IPS-20b (cell line): ENCODE measurements around the gene PTGER3.

Experiments
- H3K27ac ChIP-seq: one replicate; pipeline ENCODE4 v1.5.1; 2013; ENCODE audit warnings: low read length
- H3K27me3 ChIP-seq: 2 replicates; pipeline ENCODE4 v1.6.1; 2013; ENCODE audit warnings: mild to moderate bottlenecking, low read length, inconsistent platforms; ENCODE audit not compliant: insufficient read depth
- H3K36me3 ChIP-seq: 2 replicates; pipeline ENCODE4 v1.6.1; 2013; ENCODE audit warnings: low read depth, mild to moderate bottlenecking, inconsistent platforms, low read length, moderate library complexity; ENCODE audit not compliant: insufficient read depth
- H3K4me1 ChIP-seq: 2 replicates; pipeline ENCODE4 v1.6.1; 2013; ENCODE audit warnings: mild to moderate bottlenecking, control low read depth, inconsistent platforms, low read length, moderate library complexity; ENCODE audit not compliant: insufficient read depth
- H3K4me3 ChIP-seq: 2 replicates; pipeline ENCODE4 v1.5.1; 2013; ENCODE audit warnings: mild to moderate bottlenecking, low read length, inconsistent platforms
- H3K9ac ChIP-seq: 2 replicates; pipeline ENCODE4 v1.6.1; 2013; ENCODE audit warnings: low read depth, mild to moderate bottlenecking, inconsistent platforms, low read length, moderate library complexity
- H3K9me3 ChIP-seq: 2 replicates; pipeline ENCODE4 v1.6.1; 2013; ENCODE audit warnings: mild to moderate bottlenecking, low read depth, low read length, inconsistent platforms; ENCODE audit not compliant: insufficient read depth

The PTGER3 gene

GRCh38 chr1:71080739-71081696 lies 33.4 kb upstream of the PTGER3 start, which contains the start of gene ZRANB2:
Gene ZRANB2 (minus strand): TSS chr1:71081035. CDS start chr1:71080995, 40 bp downstream.
- H3K9me3 ChIP-seq = no peaks in the 10 kb centered on the region
- peaks cover 35% of the 10 kb centered on the region for H3K36me3 ChIP-seq
- H3K4me1 ChIP-seq = peaks cover 8% of the 10 kb centered on the region
- peaks cover 41% of the 10 kb centered on the region for H3K27me3 ChIP-seq
- H3K4me3 ChIP-seq = peak within 1 kb of the TSS; percentile 98
- peak within 1 kb of the TSS; percentile 88 for H3K9ac ChIP-seq
- H3K27ac ChIP-seq = peak within 1 kb of the TSS; percentile 44

- Histone ChIP-seq H3K4me1 (peaks cover 8% of the 10 kb centered on the region), H3K27me3 (peaks cover 34% of the 10 kb centered on the region), H3K27ac (peak overlapping the region; percentile 44), H3K36me3 (peaks cover 42% of the 10 kb centered on the region), H3K9me3 (no peaks in the 10 kb centered on the region), H3K4me3 (peak overlapping the region; percentile 98), H3K9ac (peak overlapping the region; percentile 88)
Observed at GRCh38 chr1:71080230-71080738, 32.7 kb upstream of the PTGER3 start.

GRCh38 chr1:71074681-71075080 lies 27.1 kb upstream of the PTGER3 start:
- Histone ChIP-seq H3K27ac (no peak overlapping the region), H3K36me3 (peaks cover 97% of the 10 kb centered on the region)

GRCh38 chr1:71072273-71072672 lies 24.7 kb upstream of the PTGER3 start:
- H3K4me3 ChIP-seq = no peak overlapping the region
- H3K36me3 ChIP-seq = peaks cover 99% of the 10 kb centered on the region
- H3K27ac ChIP-seq = no peak overlapping the region
- no peaks in the 10 kb centered on the region for H3K4me1 ChIP-seq
- no peak overlapping the region for H3K9ac ChIP-seq
- H3K27me3 ChIP-seq = no peaks in the 10 kb centered on the region
- no peaks in the 10 kb centered on the region for H3K9me3 ChIP-seq

More at GRCh38 chr1:71074681-71075080, 27.1 kb upstream of the PTGER3 start:
- Histone ChIP-seq H3K27me3 (no peaks in the 10 kb centered on the region), H3K9ac (no peak overlapping the region), H3K4me3 (no peak overlapping the region), H3K9me3 (no peaks in the 10 kb centered on the region), H3K4me1 (peaks cover 4% of the 10 kb centered on the region)

- peaks cover 99% of the 10 kb centered on the region for H3K36me3 ChIP-seq
- no peaks in the 10 kb centered on the region for H3K4me1 ChIP-seq
- no peaks in the 10 kb centered on the region for H3K9me3 ChIP-seq
- H3K9ac ChIP-seq = no peak overlapping the region
- H3K4me3 ChIP-seq = no peak overlapping the region
- no peaks in the 10 kb centered on the region for H3K27me3 ChIP-seq
- no peak overlapping the region for H3K27ac ChIP-seq
Observed at GRCh38 chr1:71071720-71072119, 24.1 kb upstream of the PTGER3 start.

GRCh38 chr1:71068325-71069240 lies 21.0 kb upstream of the PTGER3 start:
- no peak overlapping the region for H3K27ac ChIP-seq
- no peaks in the 10 kb centered on the region for H3K4me1 ChIP-seq
- H3K4me3 ChIP-seq = no peak overlapping the region
- no peaks in the 10 kb centered on the region for H3K27me3 ChIP-seq
- H3K36me3 ChIP-seq = peaks cover 99% of the 10 kb centered on the region
- H3K9me3 ChIP-seq = no peaks in the 10 kb centered on the region
- no peak overlapping the region for H3K9ac ChIP-seq

- H3K27me3 ChIP-seq = 0 out of 2 replicates have a peak, but pooled peaks cover 1% of the 10 kb centered on the region
- no peaks in the 10 kb centered on the region for H3K9me3 ChIP-seq
- H3K9ac ChIP-seq = no peak overlapping the region
- no peaks in the 10 kb centered on the region for H3K4me1 ChIP-seq
- H3K27ac ChIP-seq = no peak overlapping the region
- H3K4me3 ChIP-seq = no peak overlapping the region
- H3K36me3 ChIP-seq = peaks cover 30% of the 10 kb centered on the region
Observed at GRCh38 chr1:71054791-71055190, 7.2 kb upstream of the PTGER3 start.

GRCh38 chr1:71054281-71054731 lies 6.7 kb upstream of the PTGER3 start:
- Histone ChIP-seq H3K9me3 (no peaks in the 10 kb centered on the region), H3K4me1 (no peaks in the 10 kb centered on the region), H3K27me3 (peaks cover 6% of the 10 kb centered on the region), H3K4me3 (no peak overlapping the region), H3K27ac (no peak overlapping the region), H3K9ac (no peak overlapping the region), H3K36me3 (peaks cover 28% of the 10 kb centered on the region)

- Histone ChIP-seq H3K27me3 (peaks cover 11% of the 10 kb centered on the region), H3K36me3 (peaks cover 22% of the 10 kb centered on the region), H3K4me3 (no peak overlapping the region), H3K9me3 (no peaks in the 10 kb centered on the region), H3K4me1 (no peaks in the 10 kb centered on the region), H3K9ac (no peak overlapping the region), H3K27ac (no peak overlapping the region)
Observed at GRCh38 chr1:71053758-71054157, 6.1 kb upstream of the PTGER3 start.

GRCh38 chr1:71053146-71053545 lies 5.5 kb upstream of the PTGER3 start:
- no peak overlapping the region for H3K27ac ChIP-seq
- H3K4me1 ChIP-seq = no peaks in the 10 kb centered on the region
- H3K4me3 ChIP-seq = no peak overlapping the region
- H3K27me3 ChIP-seq = peaks cover 18% of the 10 kb centered on the region
- peaks cover 16% of the 10 kb centered on the region for H3K36me3 ChIP-seq
- no peaks in the 10 kb centered on the region for H3K9me3 ChIP-seq
- no peak overlapping the region for H3K9ac ChIP-seq

GRCh38 chr1:71049951-71050598 lies 2.5 kb upstream of the PTGER3 start:
- no peak overlapping the region for H3K9ac ChIP-seq
- H3K4me3 ChIP-seq = no peak overlapping the region
- H3K4me1 ChIP-seq = no peaks in the 10 kb centered on the region
- H3K27ac ChIP-seq = no peak overlapping the region
- H3K36me3 ChIP-seq = no peaks in the 10 kb centered on the region
- no peaks in the 10 kb centered on the region for H3K9me3 ChIP-seq
- H3K27me3 ChIP-seq = peaks cover 45% of the 10 kb centered on the region
